K562 (cell line): ENCODE measurements around the gene EIF4E3. TPM values are rescaled to one million over a fixed set of nuclear protein-coding genes. Genes with fewer than 3 reads are reported as not detected.

ENCODE experiments used
- ZBTB40 ChIP-seq, 2 experiments: fragments of 450-650 bp in 1 of 2; sonication (generic) in 1 of 2; formaldehyde crosslinking in 1 of 2; IDR thresholded peaks; 2 replicates each; pipeline versions ENCODE4 v1.7.1 to v1.9.0; 2016 to 2022; ENCODE audit warnings: inconsistent platforms in 1 of 2, mild to moderate bottlenecking in 1 of 2, missing genetic modification reagents in 1 of 2
- ZNF780A ChIP-seq: fragments of 250-450 bp; sonication (Bioruptor Pico); IDR thresholded peaks from 2 replicates; pipeline ENCODE4 v1.5.0; 2021; ENCODE audit warnings: mild to moderate bottlenecking
- polyA plus RNA-seq, 8 experiments: library from polyadenylated mRNA; depleted of rRNA in 4 of 8; stranded (reverse) in 5 of 8; unstranded in 3 of 8; fragments of >200 nt; fragmentation: Nextera tagmentation in 2 of 8; fragmentation: Illumina TruSeq in 1 of 8; extraction: Ambion mirVana in 2 of 8; extraction: Trizol in 1 of 8; gene quantifications; 2 replicates each; pipeline versions ENCODE4 v1.2.1 to v1.2.3, GENCODE V29; 2011 to 2014; ENCODE audit warnings: inconsistent platforms in 1 of 8, missing spikeins in 1 of 8
- total RNA-seq, 7 experiments: library from RNA; depleted of rRNA in 6 of 7; stranded (reverse); fragments of >200 nt in 6 of 7; fragmentation: Illumina TruSeq in 2 of 7; extraction: Trizol in 2 of 7; gene quantifications; 2 replicates each; pipeline versions ENCODE4 v1.2.1 to v1.2.3, GENCODE V29; 2011 to 2021; ENCODE audit warnings: low replicate concordance in 1 of 7

EIF4E3 gene
- total and polyA plus RNA-seq, 9 of the 15 experiments (the other 6 are each of a cell fraction or from before 2014, with no cell fraction given) = 0.18 to 2.5 (median 1.1) TPM

GRCh38 chr3:71733319-71733718 is 8.1 kb upstream of the EIF4E3 start (continued):
- TF ChIP-seq ZBTB40 (IDR thresholded peaks at IDR 0.05) (no peak), ZBTB40 (CRISPR knock-in tag; IDR thresholded peaks at IDR 0.05) (no peak), ZNF780A (CRISPR knock-in tag) (no peak)
